ENCODE measurements around the gene NEDD9.

GRCh38 chr6:11231108-11231463 lies 1.4 kb downstream of the NEDD9 start:
- no peak for TF ChIP-seq CTCF (IDR thresholded peaks at IDR 0.05)
- TF ChIP-seq ZFX (IDR thresholded peaks at IDR 0.05; ENCODE audit: borderline replicate concordance): no peak
